Umbilical cord (tissue), 2 donors: Measurements from ENCODE around the gene CACNA1F. TPM values are rescaled to one million over a fixed set of nuclear protein-coding genes. Genes with fewer than 3 reads are reported as not detected.

Experiments used
- DNase-seq: peaks from one replicate; pipeline ENCODE4 v3.0.0-alpha.2; 2015; ENCODE audit warnings: low spot score
- total RNA-seq: library from RNA; depleted of rRNA; stranded (reverse); fragments of >200 nt; gene quantifications from one replicate; pipeline ENCODE4 v1.2.3, GENCODE V29; 2014; ENCODE audit warnings: low replicate concordance; ENCODE audit not compliant: insufficient read depth

CACNA1F gene
- total RNA-seq, 1 donor from 2014 or later = not detected

DNA sequence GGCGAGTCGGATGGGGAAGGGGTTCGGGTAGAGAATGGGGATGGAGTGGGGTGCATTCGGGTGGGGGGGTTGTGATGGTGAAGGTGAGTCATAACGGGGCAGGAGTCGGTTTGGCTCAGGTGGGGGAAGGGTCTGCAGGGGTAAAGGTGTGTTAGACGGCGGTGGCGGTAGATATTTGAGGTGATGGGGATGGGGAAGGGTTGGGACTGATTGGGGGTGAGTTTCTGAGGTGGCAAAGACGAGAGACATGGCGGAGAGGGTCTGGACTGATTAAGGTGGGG, 33.9 kb downstream of the CACNA1F start:
- no peak for DNase-seq

DNA sequence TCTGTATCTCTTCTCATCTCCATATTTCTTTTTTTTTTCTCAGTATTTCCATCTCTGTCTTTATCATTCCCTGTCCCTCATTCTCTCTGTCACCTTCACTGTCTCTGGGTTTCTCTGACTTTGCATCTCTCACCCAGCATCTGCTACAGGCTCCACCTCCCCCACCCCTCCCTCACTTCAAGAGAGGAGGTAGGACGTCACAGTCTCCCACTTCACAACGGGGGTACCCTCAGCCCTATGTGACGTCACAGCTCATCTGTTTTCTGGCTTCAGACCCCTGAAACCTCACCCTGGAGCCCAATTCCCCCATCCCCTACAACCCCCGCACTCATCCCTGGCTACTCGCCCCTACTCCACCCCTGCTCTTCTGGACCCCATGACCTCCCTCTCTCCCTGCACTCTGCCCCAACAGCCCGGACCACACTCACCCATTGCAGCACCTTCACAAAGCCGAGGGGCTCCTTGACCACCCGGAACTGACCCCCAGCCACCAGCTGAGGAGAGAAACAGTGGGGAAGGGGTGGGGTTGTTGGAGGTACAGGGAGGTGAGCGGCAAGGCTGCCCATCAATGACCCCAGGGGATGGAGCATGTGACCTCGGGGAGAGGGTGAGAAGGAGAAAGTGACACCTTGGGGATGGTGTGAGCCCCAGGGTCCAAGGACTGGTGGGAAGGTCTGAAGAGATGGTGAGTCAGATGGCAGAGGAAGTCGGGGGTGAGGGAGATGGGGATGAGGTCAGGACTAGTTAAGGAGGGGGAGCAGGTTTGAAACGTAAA, 34.4 kb downstream of the CACNA1F start:
- DNase-seq = no peak

DNA sequence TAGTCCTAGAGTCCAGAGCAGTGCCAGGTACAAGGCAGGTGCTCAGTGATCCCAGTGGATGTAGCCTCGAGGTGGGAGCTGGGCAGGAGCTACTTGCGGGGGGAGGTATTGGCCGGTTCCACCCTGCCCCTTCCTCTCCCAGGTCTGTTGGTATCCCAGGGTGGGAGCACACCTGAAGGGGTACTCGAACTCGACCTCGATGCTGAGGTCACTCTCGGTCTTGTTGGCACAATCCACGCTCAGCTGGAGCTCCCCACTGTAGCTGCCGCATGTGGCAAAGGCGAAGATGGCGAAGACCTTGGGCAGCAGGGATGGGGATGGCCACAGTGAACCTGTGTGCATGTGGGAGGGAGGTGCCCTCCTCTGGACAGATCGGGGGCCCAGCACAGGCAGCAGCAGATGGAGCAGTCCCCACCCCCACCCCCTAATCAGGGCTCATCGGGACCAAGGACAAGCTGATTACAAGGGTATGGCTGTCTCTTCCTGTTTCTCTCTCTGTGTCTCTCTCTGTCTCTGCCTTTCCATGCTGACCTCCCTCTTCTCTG, 35.5 kb downstream of the CACNA1F start:
- no peak for DNase-seq

DNA sequence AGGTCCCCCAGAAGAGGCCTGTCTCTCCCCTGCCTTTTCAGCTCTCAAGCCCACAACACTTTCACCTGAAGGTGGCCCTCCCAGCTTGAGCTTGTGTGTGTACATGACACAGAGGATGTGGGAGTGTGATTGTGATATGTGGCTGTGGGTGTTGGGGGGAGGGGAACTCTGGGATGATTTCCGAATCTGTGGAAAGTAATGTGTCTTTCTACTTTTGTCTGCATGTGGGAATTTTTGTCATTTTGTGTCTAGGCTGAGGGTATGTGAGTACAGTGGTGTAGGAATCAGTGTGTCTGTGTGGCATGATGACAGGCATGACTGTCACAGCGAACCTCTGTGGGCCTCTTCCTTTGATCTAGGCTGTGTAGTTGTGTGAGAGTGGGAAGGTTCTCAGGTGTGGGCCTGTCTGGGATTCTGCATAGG, 39.6 kb downstream of the CACNA1F start:
- DNase-seq = no peak

DNA sequence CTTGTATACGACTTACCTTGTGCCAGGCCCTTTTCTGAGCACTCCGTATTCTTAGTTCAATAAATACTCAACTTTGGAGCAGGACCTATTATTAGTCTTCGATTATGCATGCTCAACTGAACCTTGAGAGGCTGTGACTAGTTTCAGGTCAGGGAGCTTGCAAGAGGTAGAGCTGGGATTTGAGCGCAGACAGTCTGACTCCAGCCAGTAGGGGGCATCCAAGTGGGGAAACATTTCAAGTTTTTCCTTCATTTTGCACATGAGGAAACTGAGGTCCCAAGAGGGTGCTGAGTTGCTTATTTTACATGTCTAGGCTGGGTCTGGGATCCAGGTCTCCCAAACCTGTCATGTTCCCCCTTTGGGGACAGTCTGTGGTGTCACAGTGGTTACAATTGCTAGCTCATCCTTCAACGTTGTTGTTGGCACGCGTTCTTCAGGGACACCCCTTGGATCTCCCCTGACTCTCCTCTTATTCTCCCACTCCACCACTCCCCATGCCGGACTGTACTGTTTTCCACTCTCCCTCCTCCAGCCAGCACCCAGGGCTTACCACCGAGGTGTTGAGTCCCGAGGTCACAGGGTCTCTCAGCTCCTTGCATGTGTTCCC, 40.3 kb downstream of the CACNA1F start:
- no peak for DNase-seq

DNA sequence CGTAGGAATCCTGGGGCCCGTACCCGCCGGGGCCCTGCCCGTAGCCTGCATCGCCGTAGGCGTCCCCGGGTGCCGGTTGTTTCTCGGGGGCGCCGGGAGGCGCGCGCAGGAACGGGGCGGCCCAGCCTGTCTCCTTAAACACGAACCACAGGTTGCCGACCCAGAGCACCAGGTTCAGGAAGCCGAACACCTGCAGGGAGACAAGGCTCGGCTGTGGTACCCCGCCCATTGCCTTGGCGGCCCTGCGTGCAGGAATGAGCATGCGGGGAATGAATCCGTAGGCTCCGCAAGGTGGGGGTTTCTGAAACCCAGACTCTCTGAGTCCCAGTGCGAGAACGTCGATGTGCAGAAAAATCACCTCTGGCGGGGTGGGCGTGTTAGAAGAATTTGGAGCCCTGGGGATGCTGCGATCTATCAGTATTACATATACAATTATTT, 41.5 kb downstream of the CACNA1F start:
- DNase-seq = no peak

DNA sequence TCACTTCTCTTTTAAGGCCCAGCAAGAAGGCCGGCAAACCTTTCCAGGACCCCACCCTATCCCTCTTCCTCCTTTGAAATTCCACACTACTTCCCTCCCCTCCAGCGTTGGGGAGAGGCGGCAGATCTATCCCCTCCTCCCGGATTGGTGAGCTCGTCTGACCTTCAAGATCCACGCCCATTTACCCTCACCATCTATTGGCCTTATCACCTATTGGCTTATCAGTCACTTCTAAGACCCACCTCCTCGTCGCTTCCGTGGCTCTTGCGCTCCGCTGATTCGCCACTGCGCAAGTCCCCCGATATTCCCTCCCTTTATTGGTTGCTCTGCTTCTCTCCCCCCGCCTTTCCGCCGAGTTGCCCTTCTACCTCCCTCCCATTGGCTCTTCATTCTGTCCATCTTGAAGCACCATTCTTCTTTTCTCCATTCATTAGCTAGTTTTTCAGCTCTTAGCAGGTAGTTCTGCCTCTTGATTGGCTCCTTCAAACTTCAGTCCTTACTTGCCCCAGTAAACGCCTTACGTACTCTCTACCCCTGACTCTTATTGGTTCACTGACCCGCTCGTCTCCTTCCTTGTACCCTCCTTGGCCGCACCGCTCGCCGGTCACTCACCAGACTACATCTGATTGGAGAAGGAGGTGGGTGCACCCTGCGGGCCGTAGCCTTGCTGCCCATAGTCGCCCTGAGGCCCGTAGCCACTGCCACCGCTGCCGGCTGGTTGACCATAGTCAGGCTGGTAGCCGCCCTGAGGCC, 42.1 kb downstream of the CACNA1F start:
- peak; percentile 99 for DNase-seq

DNA sequence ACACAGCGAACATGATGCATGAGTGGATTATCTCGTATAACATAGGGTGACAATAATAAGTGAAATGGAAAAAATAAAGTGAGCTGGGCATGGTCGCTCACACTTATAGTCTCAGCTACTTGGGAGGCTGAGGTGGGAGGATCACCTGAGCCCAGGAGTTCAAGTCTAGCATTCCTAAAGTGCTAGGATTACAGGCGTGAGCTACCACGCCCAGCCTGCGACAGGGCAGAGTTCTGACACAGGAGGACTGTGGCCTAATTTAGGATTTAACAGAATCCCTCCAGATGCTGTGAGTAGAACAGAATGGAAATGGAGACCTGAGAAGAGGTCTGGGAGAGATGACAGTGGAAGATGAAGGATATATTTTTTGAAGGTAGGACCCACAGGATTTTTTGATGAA, 43.5 kb downstream of the CACNA1F start:
- no peak for DNase-seq

DNA sequence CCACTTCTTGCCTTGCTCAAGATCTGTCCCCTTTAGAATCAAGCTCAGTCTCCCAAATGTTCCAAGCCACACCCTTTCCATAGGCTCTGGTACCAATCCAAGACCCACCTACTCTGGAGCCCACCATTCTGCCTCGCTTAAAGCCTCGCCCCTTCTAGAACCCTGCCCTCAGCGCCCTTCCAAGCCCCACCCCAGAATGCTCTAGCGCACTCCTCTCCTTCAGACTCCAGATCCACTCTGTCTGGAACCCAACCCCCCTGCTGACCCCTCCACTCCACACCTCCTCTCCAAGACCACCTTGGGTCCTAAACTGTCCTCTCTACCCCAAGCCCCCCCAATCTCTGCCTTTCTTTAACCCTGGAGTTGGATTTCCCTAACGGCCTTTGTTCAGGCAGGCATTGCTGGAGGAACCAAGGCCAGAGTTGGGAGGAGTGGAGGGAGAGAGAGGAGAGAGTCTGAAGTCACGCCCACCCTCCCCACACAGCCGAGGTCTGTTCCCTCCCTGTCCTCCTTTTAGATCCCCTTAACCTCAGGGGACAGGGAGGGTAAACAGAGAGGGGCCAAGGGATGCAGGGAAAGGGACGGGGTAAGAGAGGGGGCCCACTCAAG, 44.6 kb downstream of the CACNA1F start:
- DNase-seq = no peak

DNA sequence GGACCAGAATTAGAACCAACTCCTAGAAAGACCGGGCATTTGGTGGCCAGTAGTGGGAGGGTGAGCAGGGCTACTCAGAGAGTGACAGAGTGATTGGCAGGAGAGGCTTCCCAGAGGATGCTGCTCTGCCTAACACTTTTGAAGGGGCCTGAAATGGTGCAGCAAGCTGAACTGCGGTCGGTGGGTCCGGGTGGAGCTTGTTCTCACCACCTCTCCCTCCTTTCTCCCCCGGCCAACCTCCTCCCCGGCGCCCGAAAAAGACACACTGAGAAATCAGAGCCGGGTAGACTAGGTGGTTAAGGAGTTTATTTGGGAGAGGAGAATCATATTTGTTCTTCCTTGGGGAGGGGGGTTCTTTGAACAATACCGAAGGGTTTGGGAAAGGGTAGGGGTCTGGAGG, 45.6 kb downstream of the CACNA1F start:
- no peak for DNase-seq

DNA sequence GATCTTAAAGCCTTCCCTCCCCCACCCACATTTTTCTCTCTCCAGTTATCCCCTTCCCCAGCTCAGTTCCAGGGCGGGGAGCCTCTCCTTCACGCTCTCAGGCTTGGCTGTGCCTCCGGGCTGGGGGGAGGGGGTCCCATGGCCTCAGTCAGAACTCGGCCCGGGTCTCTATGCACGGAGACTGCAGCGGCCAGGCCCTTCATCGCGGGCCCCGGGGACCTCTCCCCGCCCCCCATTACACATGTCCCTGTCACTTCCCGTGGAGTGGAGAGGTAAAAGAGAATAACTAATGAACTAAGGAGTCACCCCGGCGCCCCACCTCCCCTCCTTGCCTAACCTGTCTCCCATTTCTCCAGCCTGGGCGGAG, 46.1 kb downstream of the CACNA1F start:
- DNase-seq = no peak

DNA sequence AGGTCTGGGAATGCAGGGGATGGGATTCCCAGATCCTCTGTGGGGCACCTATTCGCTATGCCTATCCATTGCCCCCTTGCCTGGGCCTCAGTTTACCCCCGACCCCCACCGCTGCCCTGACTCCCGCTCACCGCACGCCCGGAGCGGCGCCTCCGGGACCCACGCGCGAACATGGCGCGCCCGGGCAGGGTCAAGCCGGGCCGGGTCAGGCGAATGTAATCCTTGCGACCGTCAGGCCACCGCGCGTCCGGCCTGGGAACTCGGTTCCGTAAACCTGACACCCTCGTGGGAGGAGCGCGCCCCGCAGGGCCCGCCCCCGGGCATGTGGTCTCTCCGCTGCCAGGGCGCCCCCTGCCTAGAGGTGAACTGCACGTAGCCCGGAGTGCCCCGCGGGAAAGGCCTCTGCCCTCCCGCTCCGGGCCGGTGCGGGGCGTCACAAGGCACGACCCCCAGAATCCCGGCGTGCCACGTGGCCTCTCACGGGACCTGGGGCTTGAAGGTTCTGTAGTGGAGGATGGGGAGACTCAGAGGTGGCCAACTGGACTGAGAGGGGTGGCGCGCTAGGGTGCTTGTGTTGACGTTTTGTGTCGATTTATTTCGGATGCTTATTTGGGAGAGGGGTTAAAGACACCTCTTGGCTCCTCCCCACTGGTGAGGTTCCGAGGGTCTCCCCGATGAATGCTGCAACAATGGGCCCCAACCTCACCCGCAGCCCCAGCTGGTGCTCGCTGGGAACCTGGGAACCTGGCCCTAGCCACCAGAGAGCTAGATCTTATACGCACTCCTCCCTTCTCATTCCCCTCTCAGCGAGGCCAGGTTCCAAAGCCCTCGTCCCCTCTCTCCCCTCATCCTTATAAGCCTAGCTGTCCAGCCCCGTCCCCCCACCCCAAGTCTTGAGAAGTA, 46.8 kb downstream of the CACNA1F start, which contains the start of gene PRICKLE3:
TSS of gene PRICKLE3 (minus strand) at position 249 of the 903 bp plus-strand sequence. CDS start at position 173, 76 bp downstream.
- DNase-seq = peak; percentile 68

DNA sequence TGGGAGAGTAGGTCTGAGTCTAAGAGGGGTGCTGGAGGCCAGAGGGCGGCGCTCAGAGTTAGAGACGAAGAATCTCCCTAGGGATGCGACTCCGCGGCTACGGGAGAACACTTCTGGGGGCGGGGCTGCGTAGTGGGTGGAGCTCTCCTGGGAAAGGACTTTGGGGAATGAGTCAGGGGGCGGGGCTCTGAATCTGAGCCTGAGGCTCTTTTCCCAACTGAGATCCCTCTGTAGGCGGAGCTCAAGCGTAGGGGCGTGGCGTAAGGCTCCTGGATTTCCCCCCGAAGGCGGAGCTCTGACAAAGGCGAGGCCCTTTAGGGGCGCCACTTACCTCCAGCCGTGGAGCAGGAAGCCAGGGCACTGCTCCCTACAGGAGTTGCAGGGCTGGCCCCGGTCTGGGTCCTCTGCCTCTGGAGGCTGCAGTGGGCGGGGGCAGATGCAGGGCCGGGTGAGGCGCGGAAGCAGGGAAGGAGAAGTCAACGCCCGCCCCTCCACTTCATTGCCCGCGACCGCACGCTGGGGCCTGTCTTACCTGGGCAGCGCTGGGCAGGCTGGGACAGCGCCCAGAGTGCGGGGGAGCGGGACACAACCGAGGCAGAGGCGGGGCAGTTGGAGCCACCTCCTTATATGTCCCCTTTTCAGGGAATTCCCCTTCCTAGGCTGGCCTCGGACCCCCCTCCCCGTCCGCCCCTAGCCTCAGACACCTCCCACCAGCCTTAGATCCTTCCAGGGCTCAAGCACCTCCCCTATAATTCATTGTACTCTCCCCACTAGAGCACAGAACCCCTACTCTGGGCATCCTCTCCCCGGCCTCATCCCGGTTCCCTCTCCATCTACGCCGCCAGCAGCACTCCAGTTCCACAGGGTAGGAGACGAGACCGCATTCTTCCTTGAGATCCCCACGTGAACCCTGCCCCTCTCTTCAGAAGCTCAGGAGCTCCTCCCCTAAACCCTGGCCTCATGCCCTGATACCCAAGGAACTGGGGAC, 48.6 kb downstream of the CACNA1F start:
- DNase-seq = peak; percentile 92

DNA sequence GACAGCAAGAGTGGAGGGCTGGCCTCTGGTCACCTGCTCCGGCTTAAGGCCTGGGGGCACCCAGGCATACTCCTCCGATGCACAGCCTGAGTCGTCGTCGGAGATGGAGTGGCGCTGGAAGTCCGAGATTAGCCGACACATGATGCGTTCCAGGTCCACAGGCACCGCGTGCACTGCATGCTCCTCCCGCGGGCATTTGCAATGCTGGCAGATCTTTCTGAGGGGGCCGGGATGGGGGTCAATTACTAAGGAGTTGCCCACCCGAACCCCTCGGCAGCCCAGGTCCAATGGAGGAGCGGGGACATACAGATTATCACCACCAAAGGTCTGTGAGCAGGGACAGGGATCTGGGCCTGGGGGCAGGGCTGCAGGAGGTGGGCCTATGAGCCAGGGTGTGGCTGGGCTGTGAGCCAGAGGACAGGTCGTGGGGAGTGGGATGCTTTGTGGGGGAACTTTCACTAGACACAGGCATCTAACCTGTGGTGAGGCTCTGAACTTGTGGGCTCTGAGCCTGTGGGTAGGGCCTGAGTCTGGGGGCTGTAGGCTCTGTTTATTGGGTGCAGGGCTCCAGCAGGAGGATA, 49.3 kb downstream of the CACNA1F start:
- DNase-seq = no peak

DNA sequence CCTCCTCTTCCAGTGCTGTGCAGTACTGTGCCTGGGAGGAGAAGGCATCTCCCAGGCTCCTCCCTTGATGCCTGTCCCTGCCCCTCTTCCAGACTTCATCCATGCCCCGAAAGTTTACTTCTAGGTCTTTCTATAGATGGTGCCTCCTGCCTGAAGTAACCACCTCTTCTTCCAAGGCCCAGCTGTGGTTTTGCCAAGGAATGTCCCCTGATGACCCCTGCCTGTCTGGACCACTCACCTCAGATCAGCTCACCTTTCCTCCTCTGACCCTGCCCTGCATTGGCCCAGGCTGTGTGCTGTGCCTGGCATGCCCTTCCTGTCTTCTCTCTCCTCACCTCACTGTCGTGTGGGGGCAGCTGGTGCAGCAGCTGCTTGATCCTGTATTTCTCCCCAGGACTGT, 53.8 kb downstream of the CACNA1F start:
- DNase-seq = no peak

DNA sequence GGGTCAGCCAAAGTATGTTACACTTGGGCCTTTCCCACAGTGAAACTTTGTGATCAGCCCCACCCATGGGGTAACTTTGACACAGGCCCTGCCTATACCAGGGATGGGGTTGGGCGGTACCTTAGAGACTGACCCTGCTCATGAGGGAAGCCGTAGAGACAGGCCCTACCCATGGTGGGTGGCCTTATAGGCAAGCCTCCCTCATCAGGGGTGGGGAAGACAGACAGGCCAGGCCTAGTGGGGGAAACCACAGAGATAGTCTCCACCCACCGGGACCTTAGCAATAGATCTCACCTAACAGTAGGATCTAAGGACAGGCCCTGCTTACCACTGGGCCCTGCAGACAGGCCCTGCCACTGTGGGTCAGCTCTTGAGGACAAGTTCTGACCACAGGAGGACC, 54.6 kb downstream of the CACNA1F start:
- no peak for DNase-seq

DNA sequence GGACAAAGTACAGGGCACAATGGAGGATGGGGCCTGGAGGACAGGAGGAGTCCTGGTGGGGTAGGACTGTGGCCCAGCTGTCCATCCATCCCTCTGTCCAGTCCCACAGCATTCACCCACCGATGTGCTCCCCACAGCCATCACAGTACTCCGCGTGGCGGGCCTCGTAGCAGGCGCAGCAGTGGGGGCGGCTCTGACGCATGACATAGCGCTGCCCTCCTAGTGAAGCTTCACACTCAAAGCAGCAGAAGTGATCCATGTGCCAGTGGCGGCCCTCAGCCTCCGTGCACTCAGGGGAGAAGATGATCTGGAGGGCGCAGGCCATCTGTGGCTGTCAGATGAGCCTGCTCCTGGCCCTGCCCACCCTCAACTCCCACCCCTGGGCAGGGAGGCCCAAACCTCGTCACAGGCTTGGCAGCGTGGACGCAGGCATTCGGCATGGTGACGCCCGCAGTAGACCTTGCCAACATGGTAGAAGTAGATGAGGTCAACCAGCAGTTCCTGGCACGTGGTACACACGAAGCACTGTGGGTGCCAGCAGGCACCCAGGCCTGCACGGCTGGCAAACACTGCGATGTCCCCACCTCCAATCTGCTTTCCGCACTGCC, 55.2 kb downstream of the CACNA1F start:
- DNase-seq = no peak

DNA sequence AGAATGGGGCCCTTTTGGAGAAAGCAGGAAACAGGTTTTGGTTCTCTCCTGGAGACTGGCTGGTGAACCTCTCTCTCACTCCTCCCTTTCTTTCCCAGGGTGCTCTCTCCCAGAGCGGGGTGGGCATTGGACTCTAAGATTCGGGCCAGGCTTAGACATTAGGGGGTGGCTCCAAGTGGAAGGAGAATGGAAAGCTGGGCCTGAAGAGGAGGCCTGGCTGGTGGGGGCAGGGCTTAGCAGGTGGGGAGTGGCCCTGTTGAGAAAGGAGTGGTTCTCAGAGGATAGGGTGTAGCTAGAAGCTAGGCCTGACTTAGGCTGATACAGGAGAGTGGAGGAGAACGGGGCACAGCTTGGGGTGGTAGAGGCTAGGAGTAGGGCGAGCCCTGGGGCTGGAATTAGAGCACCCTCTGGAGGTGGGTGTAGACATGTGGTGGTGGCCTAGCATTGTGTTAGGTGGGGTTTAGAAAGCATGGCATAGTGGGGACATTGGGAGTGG, 55.8 kb downstream of the CACNA1F start:
- DNase-seq = no peak
